ENCODE results near the gene STRN4. TPM values are rescaled to one million over a fixed set of nuclear protein-coding genes. Genes with fewer than 3 reads are reported as not detected.

The STRN4 gene
- total RNA-seq, 1 donor from 2014 or later: 151 TPM

GRCh38 chr19:46741447-46741846 is 4.8 kb downstream of the STRN4 start:
- TF ChIP-seq CTCF (IDR thresholded peaks at IDR 0.05): no peak
- no peak for DNase-seq (ENCODE audit: low spot score in 2 of 2)
- peaks cover 0 to 16% of the 10 kb centered on the region in 2 donors for H3K36me3 ChIP-seq
- H3K9me3 ChIP-seq: no peaks in the 10 kb centered on the region
- no peaks in the 10 kb centered on the region for H3K27me3 ChIP-seq
- no peak overlapping the region for H3K4me3 ChIP-seq
- H3K27ac ChIP-seq: no peak overlapping the region
- intact Hi-C loops (cut with DNase I): no loop called here
- peaks cover 0 to 26% of the 10 kb centered on the region in 2 donors for H3K4me1 ChIP-seq

GRCh38 chr19:46739290-46739771 is 6.9 kb downstream of the STRN4 start:
- TF ChIP-seq CTCF (IDR thresholded peaks at IDR 0.05): no peak
- DNase-seq (ENCODE audit: low spot score in 2 of 2): no peak
- intact Hi-C loops (cut with DNase I): no loop called here
- Histone ChIP-seq H3K36me3 (peaks cover 13 to 29% of the 10 kb centered on the region in 2 donors), H3K4me1 (peaks cover 0 to 21% of the 10 kb centered on the region in 2 donors), H3K27me3 (no peaks in the 10 kb centered on the region), H3K27ac (peak overlapping the region; percentile 44 to 60), H3K4me3 (no peak overlapping the region), H3K9me3 (no peaks in the 10 kb centered on the region)

GRCh38 chr19:46737761-46738171 is 8.5 kb downstream of the STRN4 start:
- H3K9me3 ChIP-seq: no peaks in the 10 kb centered on the region
- H3K4me1 ChIP-seq: peaks cover 0 to 15% of the 10 kb centered on the region in 2 donors
- no peak for TF ChIP-seq CTCF (IDR thresholded peaks at IDR 0.05)
- no peaks in the 10 kb centered on the region for H3K27me3 ChIP-seq
- no peak for DNase-seq (ENCODE audit: low spot score in 2 of 2)
- no peak overlapping the region for H3K27ac ChIP-seq
- H3K4me3 ChIP-seq: no peak overlapping the region
- intact Hi-C loops (cut with DNase I): no loop called here
- H3K36me3 ChIP-seq: peaks cover 26 to 44% of the 10 kb centered on the region in 2 donors

- H3K9me3 ChIP-seq: no peaks in the 10 kb centered on the region
- no peak overlapping the region for H3K4me3 ChIP-seq
- TF ChIP-seq CTCF (IDR thresholded peaks at IDR 0.05): no peak
- H3K36me3 ChIP-seq: peaks cover 31 to 49% of the 10 kb centered on the region in 2 donors
- no peak overlapping the region for H3K27ac ChIP-seq
- H3K27me3 ChIP-seq: no peaks in the 10 kb centered on the region
- intact Hi-C loops (cut with DNase I): no loop called here
- no peak for DNase-seq (ENCODE audit: low spot score in 2 of 2)
- peaks cover 0 to 15% of the 10 kb centered on the region in 2 donors for H3K4me1 ChIP-seq
These were observed 9.0 kb downstream of the STRN4 start for GRCh38 chr19:46737298-46737654.

GRCh38 chr19:46736531-46737297 is 9.5 kb downstream of the STRN4 start:
- Histone ChIP-seq H3K9me3 (no peaks in the 10 kb centered on the region), H3K27ac (no peak overlapping the region), H3K36me3 (peaks cover 33 to 51% of the 10 kb centered on the region in 2 donors), H3K27me3 (no peaks in the 10 kb centered on the region), H3K4me3 (no peak overlapping the region), H3K4me1 (peaks cover 0 to 15% of the 10 kb centered on the region in 2 donors)
- intact Hi-C loops (cut with DNase I): no loop called here
- TF ChIP-seq CTCF (IDR thresholded peaks at IDR 0.05): no peak
- DNase-seq (ENCODE audit: low spot score in 2 of 2): no peak
